ENCODE data around the gene RNF39. TPM values are rescaled to one million over a fixed set of nuclear protein-coding genes. Genes with fewer than 3 reads are reported as not detected.

RNF39 gene
- total and polyA plus RNA-seq, 2 of the 13 experiments (the other 11 are each of a cell fraction or from before 2014, with no cell fraction given): 0.13 to 1.8 TPM

- TF ChIP-seq ZNF253 (CRISPR knock-in tag; IDR thresholded peaks at IDR 0.05; ENCODE audit: borderline replicate concordance) (no peak), ZNF383 (CRISPR knock-in tag; IDR thresholded peaks at IDR 0.05; ENCODE audit: borderline replicate concordance) (no peak; the same call in 1 of the 2 replicates), DNMT3B (CRISPR knock-in tag; conservative IDR thresholded peaks at IDR 0.05) (no peak), NFRKB (IDR thresholded peaks at IDR 0.05) (no peak), ZNF597 (CRISPR knock-in tag; IDR thresholded peaks at IDR 0.05) (no peak), ZNF260 (CRISPR knock-in tag; IDR thresholded peaks at IDR 0.05; ENCODE audit: borderline replicate concordance, low read depth) (no peak), CENPT (CRISPR knock-in tag; IDR thresholded peaks at IDR 0.05; ENCODE audit: low read depth) (no peak; the same call in 1 of the 2 replicates), TFE3 (CRISPR knock-in tag; IDR thresholded peaks at IDR 0.05) (peak; percentile 56; the same call in 1 of the 2 replicates), ZNF644 (CRISPR knock-in tag; IDR thresholded peaks at IDR 0.05; ENCODE audit: low read depth) (0 out of 2 replicates have a peak, but pooled peaks have one; percentile 6), HMGA1 (CRISPR knock-in tag; conservative IDR thresholded peaks at IDR 0.05) (no peak), HOXD1 (CRISPR knock-in tag; IDR thresholded peaks at IDR 0.05) (peak; percentile 50), SMAD1 (CRISPR knock-in tag; IDR thresholded peaks at IDR 0.05; ENCODE audit: borderline replicate concordance, low read depth) (peak; percentile 77; the same call in 1 of the 2 replicates), ZNF747 (CRISPR knock-in tag; IDR thresholded peaks at IDR 0.05; ENCODE audit: borderline replicate concordance) (no peak; the same call in 1 of the 2 replicates), ZNF180 (CRISPR knock-in tag; IDR thresholded peaks at IDR 0.05; ENCODE audit: borderline replicate concordance, low read depth) (no peak), SAFB2 (CRISPR knock-in tag; IDR thresholded peaks at IDR 0.05; ENCODE audit: borderline replicate concordance, low read depth) (peak; percentile 90), ZNF432 (CRISPR knock-in tag; IDR thresholded peaks at IDR 0.05; ENCODE audit: borderline replicate concordance) (no peak), CCAR2 (optimal IDR thresholded peaks at IDR 0.05; ENCODE audit: low read depth, low read length) (no peak), BRD4 (CRISPR knock-in tag; IDR thresholded peaks at IDR 0.05) (no peak), ZNF414 (CRISPR knock-in tag; IDR thresholded peaks at IDR 0.05) (no peak; the same call in none of the 2 replicates), ZNF557 (CRISPR knock-in tag; IDR thresholded peaks at IDR 0.05) (no peak), MAFG (CRISPR knock-in tag; IDR thresholded peaks at IDR 0.05) (no peak), UBTF (CRISPR knock-in tag; IDR thresholded peaks at IDR 0.05) (peak; percentile 94), TOPORS (CRISPR knock-in tag; IDR thresholded peaks at IDR 0.05) (peak; percentile 62; the same call in 1 of the 2 replicates), PAX8 (CRISPR knock-in tag; IDR thresholded peaks at IDR 0.05; ENCODE audit: borderline replicate concordance) (no peak)
These were observed 26.2 kb upstream of the RNF39 start (continued) for GRCh38 chr6:30101444-30102413.

All from HepG2 (cell line).